ENCODE results near the gene SBK1.

DNA sequence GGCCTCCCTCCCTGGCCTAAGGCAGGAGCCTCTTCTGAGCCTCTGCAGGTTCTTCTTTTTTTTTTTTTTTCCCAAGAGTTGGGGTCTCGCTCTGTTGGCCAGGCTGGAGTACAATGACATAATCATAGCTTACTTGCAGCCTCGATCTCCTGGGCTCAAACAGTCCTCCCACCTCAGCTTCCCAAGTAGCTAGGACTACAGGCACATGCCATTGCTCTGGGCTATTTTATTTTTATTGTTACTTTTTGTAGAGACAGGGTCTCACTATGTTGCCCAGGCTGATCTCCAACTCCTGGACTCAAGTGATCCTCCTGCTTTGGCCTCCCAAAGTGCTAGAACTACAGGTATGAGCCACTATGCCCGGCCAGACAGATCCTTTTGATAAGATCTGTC, 32.6 kb downstream of the SBK1 start:
- TF ChIP-seq, protein P1, sequence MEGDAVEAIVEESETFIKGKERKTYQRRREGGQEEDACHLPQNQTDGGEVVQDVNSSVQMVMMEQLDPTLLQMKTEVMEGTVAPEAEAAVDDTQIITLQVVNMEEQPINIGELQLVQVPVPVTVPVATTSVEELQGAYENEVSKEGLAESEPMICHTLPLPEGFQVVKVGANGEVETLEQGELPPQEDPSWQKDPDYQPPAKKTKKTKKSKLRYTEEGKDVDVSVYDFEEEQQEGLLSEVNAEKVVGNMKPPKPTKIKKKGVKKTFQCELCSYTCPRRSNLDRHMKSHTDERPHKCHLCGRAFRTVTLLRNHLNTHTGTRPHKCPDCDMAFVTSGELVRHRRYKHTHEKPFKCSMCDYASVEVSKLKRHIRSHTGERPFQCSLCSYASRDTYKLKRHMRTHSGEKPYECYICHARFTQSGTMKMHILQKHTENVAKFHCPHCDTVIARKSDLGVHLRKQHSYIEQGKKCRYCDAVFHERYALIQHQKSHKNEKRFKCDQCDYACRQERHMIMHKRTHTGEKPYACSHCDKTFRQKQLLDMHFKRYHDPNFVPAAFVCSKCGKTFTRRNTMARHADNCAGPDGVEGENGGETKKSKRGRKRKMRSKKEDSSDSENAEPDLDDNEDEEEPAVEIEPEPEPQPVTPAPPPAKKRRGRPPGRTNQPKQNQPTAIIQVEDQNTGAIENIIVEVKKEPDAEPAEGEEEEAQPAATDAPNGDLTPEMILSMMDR (IDR thresholded peaks at IDR 0.05 in 4 of 5, conservative IDR thresholded peaks at IDR 0.05 in 1 of 5) = no peak
- no peak for TF ChIP-seq POLR2A (IDR thresholded peaks at IDR 0.05)
